ENCODE data around the gene IFIT1. TPM values are rescaled to one million over a fixed set of nuclear protein-coding genes. Genes with fewer than 3 reads are reported as not detected.

IFIT1 gene
- total and polyA plus RNA-seq, 2 donors from 2014 or later: 16.9 to 40.9 TPM

DNA sequence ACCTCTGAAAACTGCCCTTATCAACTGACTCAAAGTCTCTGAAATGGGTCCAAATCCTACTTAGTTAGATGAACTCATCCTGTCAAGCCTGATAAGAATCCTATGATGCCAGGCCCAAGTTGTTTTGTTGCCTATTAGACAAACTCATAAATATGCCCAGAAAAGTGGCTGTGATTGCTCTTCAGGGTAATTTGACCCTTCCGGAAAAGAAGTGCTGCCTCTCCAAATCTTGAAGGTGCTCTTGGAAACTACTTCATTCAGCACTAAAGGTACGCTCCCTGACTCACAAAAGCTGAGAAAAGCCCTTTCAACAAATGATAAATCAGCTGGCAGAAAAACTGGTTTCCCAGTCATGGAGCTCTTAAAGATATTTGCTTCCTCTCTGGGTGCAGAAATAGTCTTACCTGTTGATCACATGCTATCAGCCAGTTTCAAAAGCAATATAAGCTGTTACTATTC is 28.6 kb downstream of the IFIT1 start:
- Histone ChIP-seq H3K27me3 (ENCODE audit: control insufficient read depth, insufficient read depth, low read length) (no peaks in the 10 kb centered on the region), H3K9ac (ENCODE audit: low read length in 3 of 3) (no peak overlapping the region), H3K27ac (ENCODE audit: low read depth in 2 of 2, low read length in 2 of 2) (no peak overlapping the region), H3K36me3 (ENCODE audit: control insufficient read depth in 2 of 3, insufficient read depth in 3 of 3, low read length in 3 of 3) (peaks cover 0 to 14% (median 12%) of the 10 kb centered on the region in 3 donors), H3K4me1 (ENCODE audit: control insufficient read depth in 2 of 3, insufficient read depth in 2 of 3, low read depth in 1 of 3, low read length in 3 of 3) (peaks cover 0 to 19% (median 6%) of the 10 kb centered on the region in 3 donors), H3K4me3 (ENCODE audit: low read length in 3 of 3) (no peak overlapping the region), H3K9me3 (ENCODE audit: control insufficient read depth in 2 of 3, insufficient read depth in 1 of 3, low read length in 3 of 3) (no peaks in the 10 kb centered on the region)
- intact Hi-C loops (cut with DNase I): no loop called here
- FAIRE-seq: no peak
- TF ChIP-seq, protein P1, sequence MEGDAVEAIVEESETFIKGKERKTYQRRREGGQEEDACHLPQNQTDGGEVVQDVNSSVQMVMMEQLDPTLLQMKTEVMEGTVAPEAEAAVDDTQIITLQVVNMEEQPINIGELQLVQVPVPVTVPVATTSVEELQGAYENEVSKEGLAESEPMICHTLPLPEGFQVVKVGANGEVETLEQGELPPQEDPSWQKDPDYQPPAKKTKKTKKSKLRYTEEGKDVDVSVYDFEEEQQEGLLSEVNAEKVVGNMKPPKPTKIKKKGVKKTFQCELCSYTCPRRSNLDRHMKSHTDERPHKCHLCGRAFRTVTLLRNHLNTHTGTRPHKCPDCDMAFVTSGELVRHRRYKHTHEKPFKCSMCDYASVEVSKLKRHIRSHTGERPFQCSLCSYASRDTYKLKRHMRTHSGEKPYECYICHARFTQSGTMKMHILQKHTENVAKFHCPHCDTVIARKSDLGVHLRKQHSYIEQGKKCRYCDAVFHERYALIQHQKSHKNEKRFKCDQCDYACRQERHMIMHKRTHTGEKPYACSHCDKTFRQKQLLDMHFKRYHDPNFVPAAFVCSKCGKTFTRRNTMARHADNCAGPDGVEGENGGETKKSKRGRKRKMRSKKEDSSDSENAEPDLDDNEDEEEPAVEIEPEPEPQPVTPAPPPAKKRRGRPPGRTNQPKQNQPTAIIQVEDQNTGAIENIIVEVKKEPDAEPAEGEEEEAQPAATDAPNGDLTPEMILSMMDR (IDR thresholded peaks at IDR 0.05; ENCODE audit: borderline replicate concordance, extremely low read depth, insufficient read depth): no peak
- DNase-seq: no peak

DNA sequence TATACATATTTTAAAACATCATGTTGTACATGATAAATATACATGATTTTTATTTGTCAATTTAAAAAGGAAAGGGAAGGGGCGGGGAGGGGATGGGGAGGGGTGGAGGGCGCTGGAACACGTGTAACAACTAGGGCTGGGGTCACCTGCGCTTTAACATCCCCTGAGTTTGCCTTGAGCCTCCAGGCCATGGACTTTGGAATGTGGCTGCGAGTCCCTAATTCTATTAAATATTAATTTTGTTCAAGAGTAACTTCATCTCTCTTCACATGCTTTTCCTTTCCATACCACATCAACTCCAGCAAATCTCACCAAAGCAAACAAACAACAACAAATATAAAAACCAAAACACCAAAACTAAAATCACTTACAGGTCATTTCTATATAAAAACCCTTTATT is 32.6 kb downstream of the IFIT1 start:
- peak overlapping the region in 1 of 3 donors; percentile 42 for H3K9ac ChIP-seq (ENCODE audit: low read length in 3 of 3)
- H3K4me1 ChIP-seq (ENCODE audit: control insufficient read depth in 2 of 3, insufficient read depth in 2 of 3, low read depth in 1 of 3, low read length in 3 of 3): peaks cover 0 to 38% (median 4%) of the 10 kb centered on the region in 3 donors
- no peak overlapping the region for H3K4me3 ChIP-seq (ENCODE audit: low read length in 3 of 3)
- H3K27me3 ChIP-seq (ENCODE audit: control insufficient read depth, insufficient read depth, low read length): no peaks in the 10 kb centered on the region
- H3K36me3 ChIP-seq (ENCODE audit: control insufficient read depth in 2 of 3, insufficient read depth in 3 of 3, low read length in 3 of 3): peaks cover 0 to 8% (median 3%) of the 10 kb centered on the region in 3 donors
- TF ChIP-seq, protein P1 (IDR thresholded peaks at IDR 0.05; ENCODE audit: borderline replicate concordance, extremely low read depth, insufficient read depth): no peak
- no peaks in the 10 kb centered on the region for H3K9me3 ChIP-seq (ENCODE audit: control insufficient read depth in 2 of 3, insufficient read depth in 1 of 3, low read length in 3 of 3)
- FAIRE-seq (peak; percentile 45), DNase-seq (peak in 3 of 5 donors; percentile 51 to 69 (median 51))
- intact Hi-C loops (cut with DNase I): loop anchor here (5.0 kb wide), 1 partner anchor 137 kb away; no protein-coding TSS in a partner anchor
- peak overlapping the region in 1 of 2 donors; percentile 83 for H3K27ac ChIP-seq (ENCODE audit: low read depth in 2 of 2, low read length in 2 of 2)

DNA sequence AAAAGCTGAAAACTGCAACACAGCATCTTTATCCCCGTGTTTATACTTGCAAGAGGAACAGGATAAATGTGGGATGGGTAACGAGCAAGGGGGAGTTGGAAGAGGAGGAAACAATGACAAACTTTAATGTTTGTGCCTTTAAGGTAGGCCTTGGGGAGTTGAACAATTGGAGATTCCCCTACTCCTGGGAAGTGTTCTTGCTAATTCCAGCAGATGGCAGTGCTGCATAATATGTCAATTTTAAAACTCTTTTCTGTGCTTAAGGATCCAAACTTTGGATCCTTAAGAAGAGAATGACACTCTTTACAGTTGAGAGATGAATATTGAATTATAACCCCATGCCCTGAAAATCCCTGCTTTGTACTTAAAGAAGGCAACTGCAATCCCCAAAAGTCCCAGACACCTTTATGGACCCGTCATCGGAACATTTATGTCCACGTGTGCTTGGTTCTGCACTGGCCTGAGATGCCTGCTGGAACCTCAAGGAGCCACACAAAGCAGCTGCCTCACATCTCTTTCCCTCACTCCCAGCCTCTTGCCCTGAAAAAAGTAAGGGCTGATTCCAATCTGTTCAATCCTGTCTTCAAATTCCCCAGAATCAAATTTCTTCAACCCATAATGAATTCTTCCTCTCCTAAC is 33.9 kb downstream of the IFIT1 start:
- FAIRE-seq (peak; percentile 71), DNase-seq (peak in 3 of 5 donors; percentile 19 to 81 (median 81))
- peak overlapping the region; percentile 21 to 58 for H3K27ac ChIP-seq (ENCODE audit: low read depth in 2 of 2, low read length in 2 of 2)
- TF ChIP-seq, protein P1 (IDR thresholded peaks at IDR 0.05; ENCODE audit: borderline replicate concordance, extremely low read depth, insufficient read depth): peak; percentile 84
- no peak overlapping the region for H3K4me3 ChIP-seq (ENCODE audit: low read length in 3 of 3)
- H3K9me3 ChIP-seq (ENCODE audit: control insufficient read depth in 2 of 3, insufficient read depth in 1 of 3, low read length in 3 of 3): no peaks in the 10 kb centered on the region
- peaks cover 0 to 38% (median 4%) of the 10 kb centered on the region in 3 donors for H3K4me1 ChIP-seq (ENCODE audit: control insufficient read depth in 2 of 3, insufficient read depth in 2 of 3, low read depth in 1 of 3, low read length in 3 of 3)
- no peaks in the 10 kb centered on the region for H3K27me3 ChIP-seq (ENCODE audit: control insufficient read depth, insufficient read depth, low read length)
- peak overlapping the region in 2 of 3 donors; percentile 16 to 42 for H3K9ac ChIP-seq (ENCODE audit: low read length in 3 of 3)
- intact Hi-C loops (cut with DNase I): loop anchor here (5.0 kb wide), 1 partner anchor 136 kb away; no protein-coding TSS in a partner anchor
- peaks cover 0 to 3% (median 3%) of the 10 kb centered on the region in 3 donors for H3K36me3 ChIP-seq (ENCODE audit: control insufficient read depth in 2 of 3, insufficient read depth in 3 of 3, low read length in 3 of 3)

Measured in kidney (tissue), 14 donors.